ENCODE measurements around the gene UBE2O.

Gene UBE2O

DNA sequence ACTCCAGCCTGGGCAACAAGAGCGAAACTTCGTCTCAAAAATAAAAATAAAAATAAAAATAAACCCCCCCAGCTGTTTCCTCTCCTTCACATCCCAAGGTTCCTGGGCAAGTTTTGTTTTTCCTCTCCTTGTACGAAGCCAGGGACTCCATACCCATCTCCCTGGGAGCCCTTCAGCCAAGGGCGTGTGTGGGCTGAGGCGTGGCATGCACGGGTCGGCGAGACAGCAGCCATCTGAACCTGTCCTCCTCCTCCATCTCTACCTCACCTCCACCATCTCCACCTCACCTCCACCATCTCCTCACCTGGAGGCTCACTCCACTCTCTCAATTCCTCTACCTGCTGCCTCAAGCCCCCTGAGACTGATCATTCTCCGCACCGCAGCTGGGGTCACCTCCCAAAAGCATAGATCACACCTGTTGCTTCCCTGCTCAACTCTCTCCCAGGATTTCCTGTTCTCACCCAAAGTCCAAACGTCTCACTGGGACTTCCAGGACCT is 31.3 kb upstream of the UBE2O start:
- DNase-seq: no peak

DNA sequence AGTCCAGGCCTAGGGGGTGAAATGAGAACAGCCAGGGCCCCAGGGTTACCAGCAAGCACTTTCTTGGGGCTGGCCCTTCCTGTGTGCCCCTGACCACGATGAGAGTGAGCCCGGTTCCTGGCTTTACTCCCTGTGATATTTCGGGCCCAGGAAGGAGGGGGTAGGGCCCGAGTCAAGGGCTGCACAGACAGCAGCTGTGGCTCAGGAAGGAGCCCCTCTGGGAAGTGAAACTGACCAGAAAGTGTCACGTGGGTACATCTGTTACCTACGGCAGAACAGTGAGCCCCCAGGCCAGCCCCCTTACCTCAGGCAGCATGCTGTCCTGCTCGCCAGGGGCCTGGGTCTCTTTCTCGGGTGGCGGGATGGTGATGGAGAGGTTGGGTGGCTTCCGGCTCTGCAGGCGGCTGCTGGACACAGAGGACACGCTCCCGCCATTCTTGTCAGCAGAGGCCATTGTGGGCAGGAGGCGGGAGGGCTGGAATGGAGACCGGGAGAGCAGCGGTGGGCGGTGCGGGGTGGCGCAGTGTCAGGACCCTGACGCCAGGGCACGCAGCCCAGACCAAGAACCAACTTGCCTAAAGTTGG is 28.2 kb upstream of the UBE2O start:
- no peak for DNase-seq

DNA sequence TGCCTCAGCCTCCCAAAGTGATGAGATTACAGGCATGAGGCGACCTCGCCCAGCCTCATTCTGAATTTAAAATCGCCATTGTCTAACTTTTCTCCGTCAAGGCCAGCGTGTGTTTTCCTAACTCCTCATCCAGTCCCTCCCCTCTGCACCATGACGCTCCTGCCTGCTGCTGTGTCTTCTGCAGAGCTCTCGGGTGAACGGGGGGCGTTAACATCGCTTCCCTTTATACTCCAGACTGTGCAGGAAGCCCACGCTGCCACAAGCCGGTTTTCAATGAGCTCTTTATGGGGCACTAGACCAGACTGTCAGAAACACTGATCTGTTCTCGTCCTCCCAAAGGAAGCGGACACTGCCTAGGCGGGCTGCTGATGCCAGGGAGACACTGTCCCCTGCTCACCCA is 27.7 kb upstream of the UBE2O start:
- no peak for DNase-seq

DNA sequence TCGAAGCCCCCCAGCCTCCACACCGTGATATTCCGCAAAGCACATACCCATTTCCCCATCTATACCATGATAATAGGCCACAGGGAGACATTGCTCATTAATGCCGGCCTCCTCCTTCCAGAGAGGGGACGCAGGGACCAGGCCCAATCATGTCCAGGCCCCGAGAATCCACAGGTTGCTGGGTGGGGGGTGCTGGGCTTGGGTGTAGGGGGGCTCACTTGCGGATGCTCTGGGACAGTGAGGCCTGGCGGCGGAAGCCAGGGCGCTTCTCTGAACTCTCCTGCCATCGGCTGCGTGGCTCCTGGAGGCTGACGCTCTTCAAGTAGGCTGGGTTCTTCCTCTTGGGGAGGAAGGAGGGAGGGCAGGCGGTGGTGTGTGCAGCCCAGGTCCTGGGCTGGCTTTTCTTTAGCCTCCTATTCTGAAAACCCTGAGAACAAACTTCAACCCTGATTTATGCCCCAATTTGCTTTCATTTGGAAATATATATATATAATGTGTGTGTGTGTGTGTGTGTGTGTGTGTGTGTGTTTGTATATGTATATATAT is 26.6 kb upstream of the UBE2O start:
- no peak for DNase-seq

DNA sequence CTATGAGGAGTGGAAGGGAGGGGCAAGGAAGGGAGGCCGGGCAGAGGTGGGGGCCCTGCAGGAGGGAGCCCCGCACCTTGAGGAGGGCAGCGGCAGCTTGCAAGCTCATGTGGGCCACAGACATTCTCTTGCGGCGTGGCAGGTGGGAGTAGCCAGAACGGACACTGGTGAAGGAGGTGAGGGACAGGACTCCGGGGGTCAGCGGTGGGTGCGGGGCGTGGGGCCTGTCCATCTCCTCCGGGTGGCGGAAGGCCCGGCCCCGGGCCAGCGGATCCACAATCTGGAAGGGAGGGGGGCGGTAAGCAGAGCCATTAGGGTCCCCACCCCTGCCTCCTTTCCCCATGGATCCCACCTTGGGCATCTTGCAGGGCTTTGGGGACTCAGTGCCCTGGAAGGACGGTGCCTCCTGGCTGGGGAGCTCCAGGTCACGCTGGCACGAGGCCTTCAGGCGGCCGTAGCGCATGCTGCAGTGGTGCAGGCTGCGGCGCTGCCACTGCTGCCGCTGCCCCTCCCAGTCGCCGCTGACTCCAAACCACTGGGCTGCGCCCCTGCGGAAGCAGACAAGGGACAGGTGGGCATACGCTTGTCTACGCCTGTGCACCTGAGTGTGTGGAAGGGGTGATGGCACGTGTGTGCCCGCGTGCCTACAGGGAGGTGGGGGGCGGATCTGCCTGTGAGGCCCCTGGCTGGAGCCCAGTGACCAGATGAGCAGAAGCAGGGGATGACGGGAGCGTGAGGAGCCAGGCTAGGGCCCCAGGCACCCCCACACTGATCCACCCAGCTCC is 26.0 kb upstream of the UBE2O start:
- no peak for DNase-seq

DNA sequence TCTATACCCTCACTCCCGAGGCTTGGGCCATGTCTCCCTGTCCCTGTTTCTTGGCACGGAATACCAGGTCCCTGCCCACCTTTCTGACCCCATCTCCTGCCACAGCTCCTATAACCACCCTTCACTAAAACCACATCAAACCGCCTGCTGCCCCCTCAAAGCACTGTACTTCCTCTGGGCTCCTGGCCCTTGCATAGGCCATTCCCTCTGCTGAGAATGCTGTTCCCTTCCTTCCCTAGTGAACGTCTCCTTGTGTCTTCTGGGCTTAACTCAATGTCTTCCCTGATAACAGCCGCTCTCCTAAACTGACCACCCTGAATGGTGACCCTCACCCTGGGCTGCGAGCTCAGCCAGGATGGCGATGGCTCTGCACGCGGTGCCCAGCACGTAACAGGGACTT is 25.1 kb upstream of the UBE2O start:
- DNase-seq: no peak

DNA sequence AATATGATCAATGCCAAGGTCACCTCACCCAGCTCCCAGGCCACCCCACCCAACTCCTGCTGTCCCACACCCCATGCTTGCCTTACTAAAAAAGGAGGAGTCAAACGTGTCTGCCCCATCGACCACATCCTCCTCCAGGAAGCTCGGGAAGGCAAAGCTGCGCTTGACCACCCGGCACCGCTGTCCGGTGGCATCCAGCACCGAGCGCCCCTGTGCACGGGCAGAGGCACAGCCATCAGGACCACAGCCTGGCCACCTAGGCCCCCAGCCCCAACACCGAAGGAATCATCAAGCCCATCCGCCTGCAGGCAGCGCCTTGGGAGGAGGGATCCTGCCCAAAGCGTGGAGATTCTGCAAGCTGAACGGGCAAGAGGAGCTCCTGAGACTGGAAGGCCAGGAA is 24.6 kb upstream of the UBE2O start:
- DNase-seq: no peak

DNA sequence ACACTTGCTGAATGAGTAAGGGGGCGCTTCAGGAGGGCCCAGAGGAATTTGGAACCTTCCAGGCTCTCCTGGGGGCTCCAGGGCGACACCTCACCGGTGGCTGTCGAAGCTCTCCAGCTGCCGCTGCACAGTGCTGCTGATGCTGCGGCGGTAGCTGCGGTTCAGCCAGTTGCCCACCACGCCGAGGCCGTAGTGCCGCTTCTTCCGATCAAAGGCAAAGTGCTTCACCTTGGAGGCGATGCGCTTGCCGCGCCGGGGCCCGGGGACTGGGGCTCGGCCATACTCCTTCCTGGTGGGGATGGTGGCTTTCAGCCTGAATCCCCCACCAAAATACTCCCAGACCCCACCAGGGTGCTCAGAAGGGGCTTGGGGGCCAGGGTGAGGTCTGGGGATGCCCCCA is 23.8 kb upstream of the UBE2O start:
- DNase-seq: no peak

DNA sequence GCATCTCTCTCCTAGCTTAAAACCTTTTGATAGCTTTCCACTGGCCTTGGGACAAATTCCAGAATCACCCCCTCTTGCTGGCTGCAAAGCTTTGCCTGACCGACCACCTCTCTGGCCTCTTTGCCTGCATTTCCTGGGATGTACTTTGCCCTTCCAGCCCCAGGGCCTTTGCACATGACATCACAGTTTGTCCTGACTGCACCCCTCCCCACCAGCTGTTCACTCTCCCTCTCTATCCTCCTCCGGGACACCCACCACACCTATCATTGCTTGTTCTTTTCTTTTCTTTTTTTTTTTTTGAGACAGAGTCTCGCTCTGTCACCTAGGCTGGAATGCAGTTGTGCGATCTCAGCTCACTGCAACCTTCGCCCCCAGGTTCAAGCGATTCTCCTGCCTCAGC is 22.4 kb upstream of the UBE2O start:
- DNase-seq: no peak

DNA sequence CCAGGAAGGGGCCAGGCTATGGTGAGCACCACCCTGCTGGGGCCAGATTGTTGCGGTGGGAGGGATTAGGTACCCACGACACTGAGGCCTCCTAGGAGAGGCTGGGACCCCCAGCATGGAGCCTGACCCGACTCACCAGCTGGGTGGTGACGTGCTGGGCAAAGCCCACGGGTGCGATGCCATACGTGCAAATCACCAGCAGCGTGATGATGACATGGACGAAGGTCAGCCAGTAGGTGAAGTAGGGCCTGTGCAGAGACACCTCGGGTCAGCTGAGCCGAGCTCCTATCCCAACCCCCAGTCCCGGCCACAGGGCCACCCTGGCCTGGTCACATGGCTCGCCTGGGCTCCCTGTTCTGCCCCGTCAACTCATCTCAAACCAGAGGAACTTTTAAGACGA is 21.9 kb upstream of the UBE2O start:
- no peak for DNase-seq

DNA sequence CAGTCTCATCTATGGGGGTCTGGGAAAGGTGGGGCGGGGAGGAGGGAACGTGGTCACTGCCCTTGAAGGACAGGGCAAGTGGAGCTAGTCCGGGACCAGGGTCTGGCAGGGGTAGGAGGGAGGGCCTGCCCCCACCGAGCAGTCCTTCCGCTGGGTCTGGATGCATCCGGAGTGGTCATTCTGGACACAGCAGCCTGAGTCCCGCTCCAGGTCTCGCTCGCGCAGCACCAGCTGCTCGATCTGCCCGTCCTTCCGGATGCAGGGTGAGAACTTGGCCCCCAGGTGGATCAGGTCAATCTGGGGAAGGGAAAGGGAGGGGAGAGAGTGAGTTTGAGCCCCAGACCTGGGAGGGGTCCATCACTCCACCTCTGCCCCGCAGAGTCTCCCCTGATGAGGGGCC is 21.3 kb upstream of the UBE2O start:
- DNase-seq: no peak

DNA sequence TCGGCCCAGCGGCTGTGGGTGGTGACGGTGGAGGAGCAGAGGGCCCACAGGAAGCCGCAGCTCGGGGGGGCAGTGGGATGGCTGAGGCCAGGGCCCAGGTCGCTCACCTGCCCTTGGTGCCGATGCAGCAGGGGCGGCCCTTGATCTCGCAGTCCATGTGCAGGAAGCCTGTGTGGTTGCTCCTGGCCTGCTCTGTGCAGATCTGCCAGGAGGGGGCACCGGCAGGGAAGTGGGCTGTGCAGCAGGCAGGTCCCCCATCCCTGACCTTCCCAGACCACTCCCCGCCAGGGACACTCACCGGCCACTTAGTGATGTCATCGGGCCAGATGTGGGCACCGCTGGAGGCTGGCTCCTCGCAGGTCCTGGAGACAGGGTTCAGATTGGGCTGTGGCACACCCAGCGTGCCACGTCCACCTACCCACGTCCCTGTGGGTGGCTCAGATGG is 20.6 kb upstream of the UBE2O start:
- no peak for DNase-seq

DNA sequence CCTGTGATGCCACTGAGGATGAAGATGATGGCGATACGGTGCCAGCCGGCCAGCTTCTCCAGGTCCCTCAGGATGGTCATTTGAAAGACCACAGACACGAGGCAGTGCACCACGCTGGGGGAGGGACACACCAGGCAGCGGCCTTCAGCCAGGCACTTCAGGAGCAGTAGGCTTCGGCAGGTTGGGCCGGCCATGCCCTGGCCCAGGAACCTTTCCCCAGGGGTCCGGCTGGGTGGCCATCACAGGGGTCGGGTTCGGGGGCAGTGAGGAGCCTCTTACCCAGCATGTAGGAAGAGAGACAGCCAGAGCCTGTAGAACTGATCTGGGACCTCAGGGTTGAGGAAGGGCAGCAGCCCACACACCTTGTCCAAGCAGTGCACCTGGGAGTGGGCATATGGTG is 19.8 kb upstream of the UBE2O start:
- no peak for DNase-seq

DNA sequence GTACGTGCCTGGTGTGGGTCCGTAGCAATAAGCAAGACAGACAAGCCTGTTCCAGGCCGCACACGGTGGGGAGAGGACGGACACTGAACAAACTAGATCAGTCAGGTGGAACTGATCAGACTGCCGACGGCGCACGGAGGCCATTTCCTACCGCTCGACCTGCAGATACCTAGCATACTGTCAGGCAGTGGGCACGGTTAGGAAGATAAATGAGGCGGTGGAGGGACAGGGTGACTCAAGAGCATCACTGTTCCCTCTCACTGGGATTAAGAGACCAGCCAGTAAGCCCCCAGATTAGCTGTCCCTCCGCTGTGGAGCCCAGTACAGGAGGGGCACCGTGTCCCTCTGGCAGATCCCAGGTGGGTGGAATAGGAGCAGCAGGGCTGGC is 19.3 kb upstream of the UBE2O start:
- DNase-seq: no peak

DNA sequence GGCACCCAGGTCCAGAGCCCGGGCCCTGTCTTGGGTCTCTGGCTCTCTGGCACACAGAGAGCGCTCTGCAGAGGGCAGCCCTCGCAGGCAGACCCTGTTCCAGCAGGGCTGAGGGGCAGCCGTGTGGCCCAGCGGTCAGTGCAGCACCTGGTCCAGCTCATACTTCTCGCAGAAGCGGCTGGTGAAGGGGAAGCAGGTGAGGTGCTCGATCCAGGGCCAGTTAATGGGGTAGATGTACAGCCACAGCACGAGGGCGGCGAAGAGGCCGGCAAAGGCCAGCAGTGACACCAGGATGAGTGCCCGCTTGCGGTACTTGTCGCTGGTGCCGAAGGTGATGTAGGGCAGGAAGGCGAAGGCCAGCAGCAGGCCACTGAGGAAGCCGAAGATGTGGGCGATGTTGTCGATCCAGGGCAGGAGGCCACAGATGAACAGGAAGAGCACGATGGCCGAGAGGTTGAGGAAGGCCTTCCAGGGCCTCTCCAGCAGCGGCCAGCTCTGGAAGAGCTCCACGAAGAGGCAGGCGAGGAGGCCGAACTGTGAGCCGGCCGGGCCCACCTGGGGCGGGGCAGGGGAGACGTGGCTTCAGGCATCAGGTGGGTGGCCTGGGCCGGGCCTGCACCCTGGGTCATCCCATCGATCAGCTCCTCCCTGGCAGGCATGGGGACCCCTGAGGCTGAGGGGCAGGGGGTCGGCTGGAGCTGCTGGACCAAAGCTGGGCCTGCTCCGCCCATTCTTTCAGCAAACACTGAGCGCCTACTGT is 18.7 kb upstream of the UBE2O start:
- no peak for DNase-seq

DNA sequence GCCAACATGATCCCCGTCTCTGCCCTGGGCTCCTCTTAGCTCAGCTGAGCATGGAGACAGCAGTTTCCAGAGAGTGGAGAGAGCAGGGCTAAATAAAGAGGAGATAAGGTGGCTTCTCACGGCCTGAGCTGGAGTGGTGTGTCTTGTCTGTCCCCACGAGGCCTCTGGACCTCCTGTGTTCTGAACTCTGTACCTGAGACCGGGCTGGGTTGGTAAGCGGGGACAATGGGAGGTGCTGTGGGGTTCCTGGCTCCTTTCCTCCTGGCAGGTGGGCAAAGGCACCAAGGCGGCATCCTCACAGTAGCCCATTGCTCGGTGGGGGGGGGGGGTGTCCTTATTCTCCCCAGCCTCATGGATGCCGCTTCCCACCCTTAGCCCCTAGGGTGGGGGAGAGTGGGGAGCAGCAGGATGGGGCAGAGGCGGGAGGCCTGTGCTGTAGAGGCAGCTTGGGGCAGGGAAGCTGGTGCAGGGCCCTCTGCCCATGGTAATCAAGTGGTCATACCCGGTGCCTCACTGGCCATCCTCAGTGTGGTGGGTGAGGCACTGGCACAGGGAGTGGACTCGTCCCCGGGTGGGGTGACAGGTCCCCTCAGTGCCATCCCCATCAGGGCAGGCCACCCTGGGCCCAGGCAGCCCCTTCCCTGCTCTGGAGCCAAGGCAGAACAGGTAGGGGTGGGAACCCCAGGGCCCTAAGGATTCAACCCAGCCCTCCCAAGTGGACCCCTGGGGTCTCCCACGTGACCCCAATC is 17.2 kb upstream of the UBE2O start:
- no peak for DNase-seq

DNA sequence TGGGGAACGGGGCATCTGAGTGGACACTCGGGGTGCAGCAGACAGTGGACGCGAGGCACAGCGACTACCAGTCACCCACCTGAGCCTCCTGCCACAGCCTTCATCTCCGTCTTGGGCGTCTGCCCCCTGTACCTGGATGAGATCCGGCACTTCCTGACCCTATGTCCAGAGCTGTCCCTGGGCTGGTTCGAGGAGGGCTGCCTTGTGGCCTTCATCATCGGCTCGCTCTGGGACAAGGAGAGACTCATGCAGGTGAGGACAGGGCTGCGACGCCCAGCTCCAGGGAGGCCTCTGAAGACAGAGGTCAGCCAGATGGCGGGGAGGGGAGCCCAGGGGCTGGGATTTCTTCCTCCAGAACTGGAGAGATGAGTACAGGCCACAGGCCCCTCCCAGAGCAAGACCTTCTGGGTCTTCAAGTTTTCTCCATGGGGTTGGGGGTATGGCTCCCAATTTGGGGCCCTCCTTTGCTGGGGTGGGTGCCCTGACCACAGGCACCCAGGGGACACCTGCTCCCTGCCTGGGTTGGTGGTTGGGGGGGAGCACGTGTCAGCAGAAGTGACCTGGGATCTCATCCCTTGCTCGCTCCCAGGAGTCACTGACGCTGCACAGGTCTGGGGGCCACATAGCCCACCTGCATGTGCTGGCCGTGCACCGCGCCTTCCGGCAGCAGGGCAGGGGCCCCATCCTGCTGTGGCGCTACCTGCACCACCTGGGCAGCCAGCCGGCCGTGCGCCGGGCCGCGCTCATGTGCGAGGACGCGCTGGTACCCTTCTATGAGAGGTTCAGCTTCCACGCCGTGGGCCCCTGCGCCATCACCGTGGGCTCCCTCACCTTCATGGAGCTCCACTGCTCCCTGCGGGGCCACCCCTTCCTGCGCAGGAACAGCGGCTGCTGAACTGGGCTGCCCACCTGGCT is 16.4 kb upstream of the UBE2O start:
- no peak for DNase-seq

DNA sequence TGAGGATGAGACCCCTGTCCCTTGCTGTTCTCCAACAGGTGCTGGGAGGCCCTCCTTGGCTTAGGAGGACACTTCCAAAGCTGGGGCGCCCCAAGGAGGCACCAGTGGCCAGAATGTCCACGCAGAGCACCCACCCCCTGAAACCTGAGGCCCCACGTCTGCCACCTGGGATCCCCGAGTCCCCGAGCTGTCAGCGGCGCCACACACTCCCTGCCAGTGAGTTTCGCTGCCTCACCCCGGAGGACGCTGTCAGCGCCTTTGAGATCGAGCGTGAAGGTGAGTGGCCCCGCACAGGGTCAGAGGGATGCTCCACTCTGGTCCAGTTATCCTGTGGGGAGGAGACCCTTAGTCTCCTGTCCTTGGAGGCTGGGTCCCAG is 15.7 kb upstream of the UBE2O start:
- DNase-seq: no peak

DNA sequence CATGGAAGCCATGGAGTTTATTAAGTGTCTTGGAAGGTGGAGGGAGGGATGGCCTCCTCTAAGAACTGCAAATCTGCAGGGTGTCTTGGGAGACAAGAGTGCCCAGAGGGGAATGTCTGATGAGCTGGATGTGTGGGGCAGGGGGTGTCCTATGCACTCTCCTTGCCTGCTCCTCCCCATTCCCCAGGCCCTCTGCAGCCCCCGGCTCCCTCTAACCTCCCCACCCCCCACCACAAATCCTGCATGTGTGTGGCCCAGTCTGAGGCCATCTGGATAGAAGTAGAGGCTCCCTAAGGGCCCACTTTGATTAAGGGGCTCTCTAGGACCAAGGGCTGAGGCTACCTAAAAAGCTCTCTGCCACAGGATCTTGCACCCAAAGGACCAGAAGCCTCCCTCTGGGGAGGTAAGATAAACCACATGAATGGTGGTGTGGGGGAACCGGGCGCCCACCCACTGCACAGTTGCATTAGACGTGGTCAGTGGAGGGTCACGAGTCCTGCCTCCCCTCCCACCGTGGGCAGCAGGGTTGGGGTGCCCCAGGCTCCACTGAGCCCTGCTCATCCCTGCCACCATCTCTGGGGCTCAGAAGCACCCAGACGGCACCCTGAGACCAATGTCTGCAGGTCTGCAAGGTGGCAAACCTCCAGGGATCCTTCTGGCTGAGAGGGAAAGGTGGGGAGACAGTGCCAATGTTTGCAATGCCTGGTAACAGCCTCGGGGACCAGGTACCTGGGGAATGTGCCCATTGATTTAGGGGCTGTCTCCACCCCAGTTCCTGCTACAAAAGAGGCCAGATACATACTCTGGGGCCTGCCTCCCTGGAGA is 15.1 kb upstream of the UBE2O start:
- DNase-seq: no peak

DNA sequence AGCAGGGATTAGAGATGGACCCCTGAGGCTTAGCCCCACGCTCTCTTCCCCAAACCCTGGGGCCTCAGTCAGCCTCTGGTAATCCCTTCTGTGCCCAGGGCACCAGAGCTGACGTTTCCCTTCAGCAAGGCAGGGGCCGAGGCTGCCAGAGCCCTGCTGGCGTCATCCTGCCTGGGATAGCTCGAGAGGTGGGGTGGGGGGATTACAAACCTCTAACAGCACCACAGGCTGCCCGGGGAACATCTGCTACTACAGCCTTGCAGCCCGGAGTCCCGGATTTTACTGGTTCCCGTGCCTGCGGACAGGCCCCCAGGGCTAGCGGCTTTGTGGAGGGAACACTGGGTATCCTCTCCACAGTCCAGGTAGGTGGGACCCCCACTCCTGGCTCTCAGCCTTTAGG is 14.4 kb upstream of the UBE2O start, which contains the start of gene AANAT:
AANAT (plus strand) TSS at position 238 of the 400 bp plus-strand sequence. CDS start 1,144 bp downstream, outside the sequence.
- no peak for DNase-seq

DNA sequence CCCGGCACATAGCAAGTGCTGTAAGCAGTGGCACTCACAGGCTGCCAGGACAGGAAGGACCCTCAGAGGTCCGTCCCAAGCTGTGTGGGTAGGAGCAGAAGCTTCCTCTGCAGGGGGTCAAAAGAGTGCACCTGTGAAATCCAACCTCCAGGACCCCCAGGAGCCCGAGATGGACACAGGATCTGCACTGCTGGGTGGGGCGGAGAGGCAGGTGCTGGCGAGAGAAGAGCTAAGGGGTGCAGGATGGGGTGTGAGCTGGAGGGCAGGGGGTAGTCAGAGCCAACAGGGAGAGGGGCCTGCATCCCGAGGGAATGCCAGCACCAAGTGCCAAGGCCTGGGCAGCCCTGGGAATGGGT is 13.8 kb upstream of the UBE2O start:
- DNase-seq: no peak
